WERI-Rb-1 (cell line): ENCODE measurements around the gene BRAF.
"Not testable (repeated sequence)": the region's sequence is repeated elsewhere in the genome, so short reads cannot be mapped to it uniquely, and the experiment has no call there.

Source experiments
- DNase-seq: peaks from one replicate; pipeline ENCODE4 v3.0.0-alpha.2; 2020
- H3K27ac ChIP-seq: fragments of 250-450 bp; sonication (Bioruptor Pico); 2 replicates; pipeline ENCODE4 v1.5.1; 2020; ENCODE audit warnings: mild to moderate bottlenecking, moderate library complexity
- H3K27me3 ChIP-seq: fragments of 250-450 bp; sonication (Bioruptor Pico); 2 replicates; pipeline ENCODE4 v1.5.1; 2021; ENCODE audit warnings: mild to moderate bottlenecking, low read depth, moderate library complexity; ENCODE audit not compliant: insufficient read depth, severe bottlenecking
- H3K36me3 ChIP-seq: fragments of 250-450 bp; sonication (Bioruptor Pico); 2 replicates; pipeline ENCODE4 v1.5.1; 2020; ENCODE audit warnings: mild to moderate bottlenecking, moderate library complexity
- H3K4me3 ChIP-seq: 2 replicates; pipeline ENCODE4 v1.5.1; 2011; ENCODE audit warnings: low read depth, mild to moderate bottlenecking, control low read depth, low read length
- H3K9me3 ChIP-seq: fragments of 250-450 bp; sonication (Bioruptor Pico); 2 replicates; pipeline ENCODE4 v1.5.1; 2021; ENCODE audit warnings: mild to moderate bottlenecking, moderate library complexity; ENCODE audit not compliant: severe bottlenecking
- TF ChIP-seq, protein P1 (sequence below): IDR thresholded peaks from 2 replicates; pipeline ENCODE4 v1.5.1; 2011; ENCODE audit warnings: low read depth, mild to moderate bottlenecking, control low read depth, inconsistent platforms, low read length

BRAF gene

DNA sequence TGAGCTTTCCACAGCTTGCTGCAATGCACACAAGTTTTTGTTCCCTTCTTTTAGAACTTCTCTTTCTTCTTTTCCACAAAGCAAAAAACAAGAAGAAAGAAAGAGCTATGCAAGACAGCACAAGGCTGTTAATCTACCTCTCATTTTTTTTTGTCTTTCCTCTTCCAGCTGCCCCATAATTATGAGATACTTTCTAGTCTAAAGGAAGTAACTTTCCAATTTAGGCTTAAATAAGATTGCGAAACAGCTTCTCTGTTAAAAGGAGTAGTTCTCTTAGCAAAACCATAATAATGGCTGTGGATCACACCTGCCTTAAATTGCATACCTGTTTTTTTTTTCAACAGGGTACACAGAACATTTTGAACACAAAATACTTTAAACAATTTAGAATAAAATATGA lies 172.2 kb downstream of the BRAF start:
- H3K27me3 ChIP-seq, result no peaks in the 10 kb centered on the region
- TF ChIP-seq, protein P1, sequence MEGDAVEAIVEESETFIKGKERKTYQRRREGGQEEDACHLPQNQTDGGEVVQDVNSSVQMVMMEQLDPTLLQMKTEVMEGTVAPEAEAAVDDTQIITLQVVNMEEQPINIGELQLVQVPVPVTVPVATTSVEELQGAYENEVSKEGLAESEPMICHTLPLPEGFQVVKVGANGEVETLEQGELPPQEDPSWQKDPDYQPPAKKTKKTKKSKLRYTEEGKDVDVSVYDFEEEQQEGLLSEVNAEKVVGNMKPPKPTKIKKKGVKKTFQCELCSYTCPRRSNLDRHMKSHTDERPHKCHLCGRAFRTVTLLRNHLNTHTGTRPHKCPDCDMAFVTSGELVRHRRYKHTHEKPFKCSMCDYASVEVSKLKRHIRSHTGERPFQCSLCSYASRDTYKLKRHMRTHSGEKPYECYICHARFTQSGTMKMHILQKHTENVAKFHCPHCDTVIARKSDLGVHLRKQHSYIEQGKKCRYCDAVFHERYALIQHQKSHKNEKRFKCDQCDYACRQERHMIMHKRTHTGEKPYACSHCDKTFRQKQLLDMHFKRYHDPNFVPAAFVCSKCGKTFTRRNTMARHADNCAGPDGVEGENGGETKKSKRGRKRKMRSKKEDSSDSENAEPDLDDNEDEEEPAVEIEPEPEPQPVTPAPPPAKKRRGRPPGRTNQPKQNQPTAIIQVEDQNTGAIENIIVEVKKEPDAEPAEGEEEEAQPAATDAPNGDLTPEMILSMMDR, result no peak
- H3K4me3 ChIP-seq, result no peak overlapping the region
- no peaks in the 10 kb centered on the region for H3K9me3 ChIP-seq
- H3K27ac ChIP-seq, result no peak overlapping the region
- DNase-seq, result no peak
- peaks cover 18% of the 10 kb centered on the region for H3K36me3 ChIP-seq

DNA sequence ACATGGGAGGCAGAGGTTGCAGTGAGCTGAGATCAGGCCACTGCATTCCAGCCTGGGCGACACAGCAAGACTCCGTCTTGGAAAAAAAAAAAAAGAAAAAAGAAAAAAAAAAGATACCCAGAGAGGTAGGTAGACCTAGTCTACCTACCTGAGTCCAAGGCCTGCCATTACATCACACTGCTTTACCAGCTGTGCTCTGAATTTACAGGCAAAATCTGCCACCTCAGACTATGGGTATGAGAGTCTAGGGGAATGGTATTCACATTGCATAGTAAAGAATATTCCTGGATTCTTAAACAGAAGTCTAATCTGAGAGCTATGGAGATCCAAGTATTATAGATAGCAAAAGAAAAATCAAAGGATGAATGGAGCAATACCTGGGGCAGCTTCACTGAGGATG lies 178.0 kb downstream of the BRAF start:
- TF ChIP-seq, protein P1, result no peak
- no peak overlapping the region for H3K27ac ChIP-seq
- H3K9me3 ChIP-seq, result no peaks in the 10 kb centered on the region
- H3K27me3 ChIP-seq, result no peaks in the 10 kb centered on the region
- H3K4me3 ChIP-seq, result no peak overlapping the region
- DNase-seq, result no peak
- peaks cover 10% of the 10 kb centered on the region for H3K36me3 ChIP-seq

DNA sequence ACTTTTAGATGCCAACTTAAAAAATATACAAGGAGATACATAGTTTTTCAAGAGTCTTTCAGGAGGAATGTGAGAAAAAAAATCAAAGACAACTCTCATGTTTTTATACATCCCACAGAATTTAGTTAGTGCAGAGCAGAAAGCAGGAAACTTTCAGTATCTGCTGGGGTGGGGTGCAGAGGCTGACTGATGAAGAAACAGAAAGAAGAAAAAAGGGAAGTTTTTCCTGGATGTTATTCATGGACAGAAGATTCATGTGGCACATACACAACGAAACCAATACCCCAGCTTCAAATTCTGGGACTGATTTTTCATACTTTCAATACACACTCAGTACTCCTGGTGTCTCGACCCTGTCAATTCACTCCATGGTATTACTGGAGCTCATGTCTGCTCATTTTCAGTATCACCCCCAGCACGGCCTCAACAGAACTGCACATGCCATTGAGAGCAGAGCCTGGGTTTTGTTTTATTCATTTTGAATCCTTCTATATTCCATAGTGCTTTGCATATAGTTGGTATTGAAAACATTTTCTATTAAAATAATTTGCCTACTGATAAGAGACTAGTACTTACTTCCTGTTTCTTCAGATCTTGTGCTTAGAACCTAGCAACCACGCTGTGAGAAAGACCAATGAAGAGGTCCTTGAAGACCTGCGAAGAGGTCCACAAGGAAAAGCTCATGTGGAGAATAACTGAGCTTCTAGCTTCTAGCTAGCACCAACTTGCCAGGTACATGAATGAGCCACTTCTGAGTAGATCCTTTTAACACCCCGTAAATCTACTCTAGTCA lies 179.3 kb downstream of the BRAF start:
- DNase-seq, result no peak
- Histone ChIP-seq H3K9me3 (no peaks in the 10 kb centered on the region), H3K4me3 (no peak overlapping the region), H3K36me3 (peaks cover 10% of the 10 kb centered on the region), H3K27me3 (no peaks in the 10 kb centered on the region), H3K27ac (no peak overlapping the region)
- TF ChIP-seq, protein P1, result no peak

DNA sequence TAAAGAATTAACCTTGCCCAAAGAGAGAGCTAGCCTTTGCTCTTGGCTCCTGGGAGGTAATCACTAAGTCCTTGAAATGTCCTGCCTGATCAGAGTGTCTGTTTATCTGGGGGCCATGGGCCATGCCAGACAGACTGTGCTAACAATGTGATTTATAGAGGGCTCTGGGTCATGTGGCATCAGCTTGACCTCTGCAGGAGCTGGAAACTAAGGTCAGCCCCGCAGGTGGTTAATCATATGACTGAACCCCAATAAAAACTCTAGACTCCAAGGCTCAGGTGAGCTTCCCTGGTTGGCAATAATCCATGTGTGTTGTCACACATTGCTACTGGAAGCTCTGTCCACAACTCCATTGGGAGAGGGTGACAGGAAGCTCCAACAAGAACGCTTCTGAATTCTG lies 180.7 kb downstream of the BRAF start:
- Histone ChIP-seq H3K9me3 (no peaks in the 10 kb centered on the region), H3K27ac (no peak overlapping the region), H3K36me3 (peaks cover 14% of the 10 kb centered on the region), H3K27me3 (no peaks in the 10 kb centered on the region), H3K4me3 (no peak overlapping the region)
- no peak for DNase-seq
- TF ChIP-seq, protein P1, result no peak

DNA sequence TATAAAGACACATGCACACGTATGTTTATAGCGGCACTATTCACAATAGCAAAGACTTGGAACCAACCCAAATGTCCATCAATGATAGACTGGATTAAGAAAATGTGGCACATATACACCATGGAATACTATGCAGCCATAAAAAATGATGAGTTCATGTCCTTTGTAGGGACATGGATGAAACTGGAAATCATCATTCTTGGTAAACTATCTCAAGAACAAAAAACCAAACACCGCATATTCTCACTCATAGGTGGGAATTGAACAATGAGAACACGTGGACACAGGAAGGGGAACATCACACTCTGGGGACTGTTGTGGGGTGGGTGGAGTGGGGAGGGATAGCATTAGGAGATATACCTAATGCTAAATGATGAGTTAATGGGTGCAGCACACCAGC lies 181.5 kb downstream of the BRAF start:
- H3K27ac ChIP-seq, DNase-seq, H3K27me3 ChIP-seq: not testable (repeated sequence)

DNA sequence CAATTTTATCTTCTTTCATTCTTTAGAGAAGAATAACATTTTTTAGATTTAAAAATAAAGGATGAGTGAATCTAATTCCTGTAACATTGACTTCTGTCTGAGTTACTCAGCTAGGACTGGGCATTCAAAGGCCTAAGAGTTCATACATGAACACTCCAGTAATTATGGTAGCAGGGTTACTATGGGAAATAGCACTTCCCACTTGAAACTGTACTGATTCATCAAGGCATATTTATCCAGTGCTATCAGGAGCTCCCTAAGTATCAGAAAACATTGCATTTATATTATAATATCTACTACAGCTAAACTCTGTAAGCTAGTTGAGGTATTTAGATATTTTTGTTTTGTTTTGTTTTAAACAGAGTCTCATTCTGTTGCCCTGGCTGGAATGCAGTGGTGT lies 186.4 kb downstream of the BRAF start:
- no peak overlapping the region for H3K4me3 ChIP-seq
- H3K27me3 ChIP-seq, result no peaks in the 10 kb centered on the region
- H3K27ac ChIP-seq, result no peak overlapping the region
- TF ChIP-seq, protein P1, result no peak
- H3K36me3 ChIP-seq, result peaks cover 13% of the 10 kb centered on the region; the same call in 1 of the 2 replicates
- DNase-seq, result no peak
- H3K9me3 ChIP-seq, result no peaks in the 10 kb centered on the region

More for the DNA sequence above, 181.5 kb downstream of the BRAF start:
- H3K9me3 ChIP-seq, H3K4me3 ChIP-seq: not testable (repeated sequence)
- peaks cover 15% of the 10 kb centered on the region for H3K36me3 ChIP-seq
